Kidney (tissue), 22 donors: Measurements from ENCODE around the gene MOK. TPM values are rescaled to one million over a fixed set of nuclear protein-coding genes. Genes with fewer than 3 reads are reported as not detected.

ENCODE experiments used
- DNase-seq, 5 donors: peaks; one replicate each; pipeline ENCODE4 v3.0.0-alpha.2; 2013 to 2020
- FAIRE-seq: peaks from 2 replicates; lab custom pipeline; 2012; peaks lifted over from hg19 to GRCh38; lab: Jason Lieb, UNC
- H3K27ac ChIP-seq, 2 donors: one replicate each; pipeline ENCODE4 v1.7.0; 2013; ENCODE audit warnings: low read depth in 2 of 2, low read length in 2 of 2, inconsistent platforms in 1 of 2
- H3K27me3 ChIP-seq: one replicate; pipeline ENCODE4 v1.7.1; 2013; ENCODE audit warnings: low read length, inconsistent platforms; ENCODE audit not compliant: control insufficient read depth, insufficient read depth
- H3K36me3 ChIP-seq, 3 donors: one replicate each; pipeline versions ENCODE4 v1.7.0 to v1.7.1; 2013; ENCODE audit warnings: low read length in 3 of 3, control low read depth in 1 of 3, inconsistent platforms in 1 of 3; ENCODE audit not compliant: insufficient read depth in 3 of 3, control insufficient read depth in 2 of 3
- H3K4me1 ChIP-seq, 3 donors: one replicate each; pipeline versions ENCODE4 v1.7.0 to v1.7.1; 2013; ENCODE audit warnings: low read length in 3 of 3, inconsistent platforms in 1 of 3, low read depth in 1 of 3; ENCODE audit not compliant: control insufficient read depth in 2 of 3, insufficient read depth in 2 of 3
- H3K4me3 ChIP-seq, 3 donors: one replicate each; pipeline versions ENCODE4 v1.7.0 to v1.8.1; 2013; ENCODE audit warnings: low read length in 3 of 3, control low read depth in 1 of 3, inconsistent platforms in 1 of 3
- H3K9ac ChIP-seq, 3 donors: one replicate each; pipeline versions ENCODE4 v1.7.0 to v1.7.1; 2013; ENCODE audit warnings: low read length in 3 of 3, control low read depth in 1 of 3, inconsistent platforms in 1 of 3
- H3K9me3 ChIP-seq, 3 donors: one replicate each; pipeline versions ENCODE4 v1.7.0 to v1.7.1; 2013; ENCODE audit warnings: low read length in 3 of 3, control low read depth in 1 of 3, inconsistent platforms in 1 of 3; ENCODE audit not compliant: control insufficient read depth in 2 of 3, insufficient read depth in 1 of 3
- CTCF ChIP-seq: IDR thresholded peaks from 3 replicates; pipeline ENCODE4 v1.5.1; 2012; ENCODE audit warnings: mild to moderate bottlenecking, moderate library complexity, borderline replicate concordance; ENCODE audit not compliant: insufficient read depth; ENCODE audit errors: extremely low read depth
- intact Hi-C: fragments of 100-400 bp; cut with DNase I; formaldehyde crosslinking; loops from one replicate; pipeline ENCODE4 v1.11.1; 2022
- long read RNA-seq, 10 donors: library from polyadenylated mRNA in 1 of 10; unstranded in 1 of 10; transcript quantifications; one replicate each; pipeline ENCODE4 v2.0.0 and lab custom pipeline, GENCODE V29; 2021 to 2026
- polyA plus RNA-seq: library from polyadenylated mRNA; stranded (reverse); fragments of 350-450 nt; fragmentation: Illumina TruSeq; extraction: RNeasy Lipid Tissue Mini Kit (QIAGEN cat#74804); gene quantifications from one replicate; pipeline ENCODE4 v1.2.3, GENCODE V29; 2014; ENCODE audit warnings: low read depth, low replicate concordance; ENCODE audit not compliant: insufficient read depth
- total RNA-seq: library from RNA; stranded (reverse); fragmentation: NEBNext Ultra II Directional; extraction: Animal tissue kit (Norgen Biotek cat#: 25700); gene quantifications from one replicate; pipeline ENCODE4 v1.2.1, GENCODE V29; 2021
- donor health status: control.
- donor health status: control.
- donor health status: control.
- donor health status: control.
- donor health status: control.
- donor health status: DM: yes; HTN: yes; CAD: no.
- donor health status: Normal renal cell carcinoma (clear cell type).

The MOK gene, protein sequence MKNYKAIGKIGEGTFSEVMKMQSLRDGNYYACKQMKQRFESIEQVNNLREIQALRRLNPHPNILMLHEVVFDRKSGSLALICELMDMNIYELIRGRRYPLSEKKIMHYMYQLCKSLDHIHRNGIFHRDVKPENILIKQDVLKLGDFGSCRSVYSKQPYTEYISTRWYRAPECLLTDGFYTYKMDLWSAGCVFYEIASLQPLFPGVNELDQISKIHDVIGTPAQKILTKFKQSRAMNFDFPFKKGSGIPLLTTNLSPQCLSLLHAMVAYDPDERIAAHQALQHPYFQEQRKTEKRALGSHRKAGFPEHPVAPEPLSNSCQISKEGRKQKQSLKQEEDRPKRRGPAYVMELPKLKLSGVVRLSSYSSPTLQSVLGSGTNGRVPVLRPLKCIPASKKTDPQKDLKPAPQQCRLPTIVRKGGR
- 32.7 TPM for total RNA-seq
- 20.4 TPM for polyA plus RNA-seq
- long read RNA-seq, donor 1, partial matches to known transcripts, result 0 of 2 reads
- long read RNA-seq, donor 1, other reads (novel, unspliced or antisense), result 0 of 2 reads
- long read RNA-seq, donor 2, partial matches to known transcripts, result 0 of 3 reads
- long read RNA-seq, donor 2, other reads (novel, unspliced or antisense), result 0 of 3 reads
- long read RNA-seq, donor 3, partial matches to known transcripts, result 0 of 4 reads
- long read RNA-seq, donor 3, other reads (novel, unspliced or antisense), result 0 of 4 reads
- long read RNA-seq, donor 4, result 0 reads
- long read RNA-seq, donor 5, result 0 reads
- long read RNA-seq, donor 6, result 0 reads
- long read RNA-seq, donor 7, partial matches to known transcripts, result 2 of 15 reads
- long read RNA-seq, donor 7, other reads (novel, unspliced or antisense), result 12 of 15 reads
- long read RNA-seq, donor 8, partial matches to known transcripts, result 0 of 2 reads
- long read RNA-seq, donor 8, other reads (novel, unspliced or antisense), result 0 of 2 reads
- long read RNA-seq, donor 9, result 0 reads
- long read RNA-seq, donor 10, partial matches to known transcripts, result 0 of 2 reads
- long read RNA-seq, donor 10, other reads (novel, unspliced or antisense), result 0 of 2 reads

DNA sequence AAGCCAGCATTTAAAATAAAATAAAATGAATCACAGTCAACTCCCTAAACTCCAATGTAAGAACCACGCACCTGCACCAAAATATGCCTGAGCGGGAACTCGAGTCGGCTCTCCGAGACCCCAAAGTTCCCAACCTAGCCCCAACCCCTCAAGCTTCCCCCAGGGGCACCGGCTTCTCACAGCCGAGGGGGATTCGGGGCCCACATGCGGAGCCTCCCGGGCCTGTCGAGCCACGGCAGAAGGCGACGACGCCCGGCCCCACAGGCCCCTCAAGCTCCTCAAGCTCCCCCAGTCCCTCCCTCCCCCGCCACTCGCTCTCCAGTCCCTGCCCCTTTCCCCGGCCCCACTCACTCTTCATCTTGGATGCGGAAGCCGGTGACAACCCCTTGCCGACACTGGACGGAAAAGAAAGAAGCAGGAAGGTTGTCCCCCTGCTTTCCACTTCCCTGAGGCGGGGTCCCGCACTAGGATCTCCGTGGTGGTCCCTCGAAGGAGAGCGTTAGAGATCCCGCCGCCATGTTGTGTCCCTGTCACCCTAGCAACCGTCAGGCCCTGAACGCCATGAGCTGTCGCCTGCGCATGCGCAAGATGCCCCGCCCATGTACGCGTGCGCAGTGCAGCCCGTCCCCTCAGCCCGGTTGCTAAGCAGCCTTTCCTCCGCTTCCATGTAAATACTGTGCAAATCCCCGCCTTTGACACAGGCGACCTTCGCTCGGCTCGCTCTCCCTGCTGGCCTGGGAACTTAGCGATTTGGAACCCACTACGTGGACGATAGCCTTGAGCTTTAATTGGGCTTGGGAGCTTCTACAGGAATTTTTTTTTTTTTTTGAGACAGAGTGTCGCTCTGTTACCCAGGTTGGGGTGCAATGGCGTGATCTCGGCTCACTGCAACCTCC, at the start of gene MOK:
Gene MOK (minus strand): TSS at position 554 of the 896 bp plus-strand sequence. CDS start 196 bp downstream, at position 358.
- Histone ChIP-seq H3K36me3 (no peaks in the 10 kb centered on the region), H3K9ac (peak within 1 kb of the TSS; percentile 34 to 94 (median 65)), H3K4me3 (peak within 1 kb of the TSS; percentile 65 to 92 (median 86)), H3K4me1 (no peaks in the 10 kb centered on the region), H3K27ac (peak within 1 kb of the TSS in 1 of 2 donors; percentile 63), H3K9me3 (no peaks in the 10 kb centered on the region), H3K27me3 (no peaks in the 10 kb centered on the region)
- FAIRE-seq (no peak), DNase-seq (peak; percentile 98 to 99 (median 99))
- no peak for TF ChIP-seq CTCF
- intact Hi-C loops, result no loop called here

DNA sequence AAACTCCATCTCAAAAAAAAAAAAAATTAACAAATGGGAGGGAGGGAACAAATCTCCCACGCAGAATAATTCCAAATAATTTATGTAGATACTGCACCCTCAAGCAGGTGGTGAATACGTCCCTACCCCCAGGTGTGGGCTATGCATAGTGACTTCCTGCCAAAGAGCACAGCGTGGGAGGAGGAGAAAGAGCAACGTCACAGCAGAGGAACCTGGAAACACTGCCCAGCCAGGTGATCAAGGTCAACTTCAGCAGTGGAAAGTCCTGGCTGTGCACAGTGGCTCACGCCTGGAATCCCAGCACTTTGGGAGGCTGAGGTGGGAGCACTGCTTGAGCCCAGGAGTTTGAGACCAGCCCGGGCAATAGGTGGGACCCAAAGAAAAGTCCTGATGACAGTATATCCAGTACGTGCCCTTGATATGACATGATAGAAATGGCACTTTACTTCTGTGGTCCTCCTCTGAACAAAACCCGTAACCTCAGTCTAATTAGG, 48.2 kb upstream of the MOK start:
- intact Hi-C loops, result no loop called here
- peaks cover 6 to 40% (median 30%) of the 10 kb centered on the region in 3 donors for H3K36me3 ChIP-seq

More for the DNA sequence above, 48.2 kb upstream of the MOK start:
- H3K9me3 ChIP-seq, result no peaks in the 10 kb centered on the region
- no peak for TF ChIP-seq CTCF
- no peak overlapping the region for H3K4me3 ChIP-seq
- DNase-seq, result no peak
- H3K27me3 ChIP-seq, result no peaks in the 10 kb centered on the region
- no peaks in the 10 kb centered on the region for H3K4me1 ChIP-seq
- no peak overlapping the region for H3K9ac ChIP-seq
- no peak for FAIRE-seq
- H3K27ac ChIP-seq, result peak overlapping the region in 1 of 2 donors; percentile 23
